Nephron (organoid): ENCODE measurements around the gene PTPRD.

Experiments
- H3K27ac Mint-ChIP-seq, 3 experiments: 2 replicates each; pipeline ENCODE4 v1.8.0; 2020; ENCODE audit warnings: mixed read lengths in 3 of 3, mild to moderate bottlenecking in 2 of 3, moderate library complexity in 1 of 3
- H3K27me3 Mint-ChIP-seq: 2 replicates; pipeline ENCODE4 v1.8.0; 2021; ENCODE audit warnings: low read depth, mild to moderate bottlenecking, moderate library complexity, mixed read lengths
- H3K36me3 Mint-ChIP-seq: 2 replicates; pipeline ENCODE4 v1.8.0; 2020; ENCODE audit warnings: low read depth, mixed read lengths
- H3K4me1 Mint-ChIP-seq: 2 replicates; pipeline ENCODE4 v1.8.0; 2020; ENCODE audit warnings: mixed read lengths
- H3K4me3 Mint-ChIP-seq, 3 experiments: 2 replicates each; pipeline ENCODE4 v1.8.0; 2020; ENCODE audit warnings: mild to moderate bottlenecking in 3 of 3, mixed read lengths in 3 of 3, moderate library complexity in 2 of 3
- H3K9me3 Mint-ChIP-seq: 2 replicates; pipeline ENCODE4 v1.8.0; 2020; ENCODE audit warnings: mixed read lengths
- CTCF ChIP-seq, 3 experiments: fragments of 200-600 bp; sonication (generic); IDR thresholded peaks; one replicate each; pipeline ENCODE4 v1.5.0; 2021; ENCODE audit warnings: antibody characterized with exemption in 3 of 3; ENCODE audit not compliant: unreplicated experiment in 3 of 3

PTPRD gene

GRCh38 chr9:9395539-9395938 lies 1217.3 kb downstream of the PTPRD start:
- no peak overlapping the region for H3K27ac Mint-ChIP-seq
- no peak for TF ChIP-seq CTCF (IDR thresholded peaks at IDR 0.05; ENCODE audit: unreplicated experiment in 3 of 3)
- H3K4me1 Mint-ChIP-seq = no peaks in the 10 kb centered on the region
- H3K4me3 Mint-ChIP-seq = no peak overlapping the region
- H3K9me3 Mint-ChIP-seq = no peaks in the 10 kb centered on the region
- no peaks in the 10 kb centered on the region for H3K27me3 Mint-ChIP-seq
- H3K36me3 Mint-ChIP-seq = no peaks in the 10 kb centered on the region

GRCh38 chr9:9392755-9393154 lies 1220.0 kb downstream of the PTPRD start:
- H3K27ac Mint-ChIP-seq = no peak overlapping the region
- no peaks in the 10 kb centered on the region for H3K36me3 Mint-ChIP-seq
- H3K4me3 Mint-ChIP-seq = no peak overlapping the region
- no peaks in the 10 kb centered on the region for H3K27me3 Mint-ChIP-seq
- no peak for TF ChIP-seq CTCF (IDR thresholded peaks at IDR 0.05; ENCODE audit: unreplicated experiment in 3 of 3)
- no peaks in the 10 kb centered on the region for H3K4me1 Mint-ChIP-seq
- H3K9me3 Mint-ChIP-seq = no peaks in the 10 kb centered on the region

- Mint-ChIP-seq H3K27ac (no peak overlapping the region), H3K36me3 (no peaks in the 10 kb centered on the region), H3K27me3 (no peaks in the 10 kb centered on the region), H3K4me1 (no peaks in the 10 kb centered on the region), H3K4me3 (no peak overlapping the region), H3K9me3 (no peaks in the 10 kb centered on the region)
- TF ChIP-seq CTCF (IDR thresholded peaks at IDR 0.05; ENCODE audit: unreplicated experiment in 3 of 3) = no peak
Observed at GRCh38 chr9:9389904-9390303, 1222.9 kb downstream of the PTPRD start.

GRCh38 chr9:9387511-9388115 lies 1225.2 kb downstream of the PTPRD start:
- H3K9me3 Mint-ChIP-seq = no peaks in the 10 kb centered on the region
- TF ChIP-seq CTCF (IDR thresholded peaks at IDR 0.05; ENCODE audit: unreplicated experiment in 3 of 3) = no peak
- H3K27ac Mint-ChIP-seq = no peak overlapping the region

GRCh38 chr9:9362332-9362731 lies 1250.5 kb downstream of the PTPRD start:
- no peaks in the 10 kb centered on the region for H3K9me3 Mint-ChIP-seq
- no peaks in the 10 kb centered on the region for H3K27me3 Mint-ChIP-seq
- H3K4me3 Mint-ChIP-seq = no peak overlapping the region
- no peaks in the 10 kb centered on the region for H3K36me3 Mint-ChIP-seq
- H3K4me1 Mint-ChIP-seq = no peaks in the 10 kb centered on the region
- no peak overlapping the region for H3K27ac Mint-ChIP-seq
- TF ChIP-seq CTCF (IDR thresholded peaks at IDR 0.05; ENCODE audit: unreplicated experiment in 3 of 3) = no peak

More at GRCh38 chr9:9387511-9388115, 1225.2 kb downstream of the PTPRD start:
- Mint-ChIP-seq H3K4me3 (no peak overlapping the region), H3K27me3 (no peaks in the 10 kb centered on the region), H3K4me1 (no peaks in the 10 kb centered on the region), H3K36me3 (no peaks in the 10 kb centered on the region)

- no peaks in the 10 kb centered on the region for H3K9me3 Mint-ChIP-seq
- no peaks in the 10 kb centered on the region for H3K27me3 Mint-ChIP-seq
- no peak overlapping the region for H3K27ac Mint-ChIP-seq
Observed at GRCh38 chr9:9352877-9353481, 1259.8 kb downstream of the PTPRD start.

More at GRCh38 chr9:9352877-9353481, 1259.8 kb downstream of the PTPRD start:
- no peaks in the 10 kb centered on the region for H3K4me1 Mint-ChIP-seq
- no peak overlapping the region for H3K4me3 Mint-ChIP-seq
- TF ChIP-seq CTCF (IDR thresholded peaks at IDR 0.05; ENCODE audit: unreplicated experiment in 3 of 3) = peak; percentile 66 to 75 (median 73)
- H3K36me3 Mint-ChIP-seq = no peaks in the 10 kb centered on the region
